ENCODE measurements around the gene CEACAM1. TPM values are rescaled to one million over a fixed set of nuclear protein-coding genes. Genes with fewer than 3 reads are reported as not detected.
A peak's percentile ranks its signal among the peaks of the same experiment; 100 is the strongest.
"Not testable (repeated sequence)": the region's sequence is repeated elsewhere in the genome, so short reads cannot be mapped to it uniquely, and the experiment has no call there.

CEACAM1 gene
- total RNA-seq, 1 experiment from 2014 or later = not detected

DNA sequence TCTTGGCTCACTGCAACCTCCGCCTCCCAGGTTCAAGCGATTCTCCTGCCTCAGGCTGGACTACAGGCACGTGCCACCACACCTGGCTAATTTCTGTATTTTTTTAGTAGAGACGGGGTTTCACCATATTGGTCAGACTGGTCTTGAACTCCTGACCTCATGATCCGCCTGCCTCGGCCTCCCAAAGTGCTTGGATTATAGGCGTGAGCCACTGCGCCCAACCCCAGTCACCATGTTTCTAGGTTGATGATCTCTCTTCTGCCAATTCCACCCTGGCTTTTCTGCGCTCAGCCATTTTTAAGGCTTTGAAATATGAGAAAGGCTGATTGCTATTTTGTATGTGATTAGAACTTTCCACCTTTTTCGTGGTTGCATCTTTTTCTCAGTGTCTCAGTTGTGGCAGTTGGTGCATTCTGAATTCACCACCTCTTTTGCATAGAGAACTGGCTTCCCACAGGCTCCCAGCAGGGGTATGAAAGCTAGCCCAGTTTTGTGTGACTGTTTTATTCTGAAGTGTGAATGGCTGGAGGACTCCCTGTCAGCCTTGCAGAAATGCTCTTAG, 15.5 kb downstream of the CEACAM1 start:
- no peak for DNase-seq (ENCODE audit: low read depth)

GRCh38 chr19:42512130-42512636, 16.1 kb downstream of the CEACAM1 start:
- no peak for DNase-seq (ENCODE audit: low read depth)

DNA sequence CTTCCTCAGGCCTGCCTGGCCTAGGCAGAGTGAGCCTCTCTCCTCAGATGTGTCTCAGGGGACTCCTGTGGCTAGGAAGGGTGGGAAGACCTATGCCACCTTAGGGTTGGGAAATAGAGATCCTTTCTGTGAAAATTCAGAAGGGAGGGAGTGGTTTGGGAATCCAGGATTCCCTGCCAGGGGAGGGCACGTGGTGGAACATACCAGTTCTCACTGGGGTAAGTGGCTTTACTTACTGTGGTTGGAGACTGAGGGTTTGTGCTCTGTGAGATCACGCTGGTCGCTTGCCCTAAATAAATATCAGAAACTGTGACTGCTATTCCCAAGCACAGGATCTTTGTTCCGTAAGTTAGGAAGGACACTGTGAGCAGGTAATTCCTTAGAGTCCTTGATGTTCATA, 16.9 kb downstream of the CEACAM1 start:
- no peak for DNase-seq (ENCODE audit: low read depth)

GRCh38 chr19:42508892-42509444, 19.3 kb downstream of the CEACAM1 start:
- no peak for DNase-seq (ENCODE audit: low read depth)

- no peak for DNase-seq (ENCODE audit: low read depth)
Measured at GRCh38 chr19:42505066-42505465, 23.2 kb downstream of the CEACAM1 start.

- DNase-seq (ENCODE audit: low read depth) = no peak
Measured at GRCh38 chr19:42501733-42502132, 26.5 kb downstream of the CEACAM1 start.

DNA sequence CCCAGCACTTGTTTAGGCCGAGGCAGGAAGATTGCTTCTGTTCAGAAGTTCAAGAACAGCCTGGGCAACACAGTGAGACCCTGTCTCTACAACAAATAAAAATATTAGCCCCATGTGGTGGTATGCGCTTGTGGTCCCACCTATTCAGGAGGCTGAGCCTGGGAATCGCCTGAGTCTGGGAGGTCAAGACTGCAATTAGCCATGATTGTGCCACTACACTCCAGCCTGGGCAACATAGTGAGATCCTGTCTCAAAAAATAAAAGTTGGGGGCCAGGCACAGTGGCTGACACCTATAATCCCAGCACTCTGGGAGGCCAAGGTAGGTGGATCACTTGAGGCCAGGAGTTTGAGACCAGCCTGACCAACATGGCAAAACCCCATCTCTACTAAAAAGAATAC, 27.0 kb downstream of the CEACAM1 start:
- DNase-seq (ENCODE audit: low read depth) = not testable (repeated sequence)

- DNase-seq (ENCODE audit: low read depth) = no peak
Measured at GRCh38 chr19:42498169-42498757, 30.0 kb downstream of the CEACAM1 start.

- DNase-seq (ENCODE audit: low read depth) = no peak
Measured at GRCh38 chr19:42497492-42498168, 30.7 kb downstream of the CEACAM1 start.

DNA sequence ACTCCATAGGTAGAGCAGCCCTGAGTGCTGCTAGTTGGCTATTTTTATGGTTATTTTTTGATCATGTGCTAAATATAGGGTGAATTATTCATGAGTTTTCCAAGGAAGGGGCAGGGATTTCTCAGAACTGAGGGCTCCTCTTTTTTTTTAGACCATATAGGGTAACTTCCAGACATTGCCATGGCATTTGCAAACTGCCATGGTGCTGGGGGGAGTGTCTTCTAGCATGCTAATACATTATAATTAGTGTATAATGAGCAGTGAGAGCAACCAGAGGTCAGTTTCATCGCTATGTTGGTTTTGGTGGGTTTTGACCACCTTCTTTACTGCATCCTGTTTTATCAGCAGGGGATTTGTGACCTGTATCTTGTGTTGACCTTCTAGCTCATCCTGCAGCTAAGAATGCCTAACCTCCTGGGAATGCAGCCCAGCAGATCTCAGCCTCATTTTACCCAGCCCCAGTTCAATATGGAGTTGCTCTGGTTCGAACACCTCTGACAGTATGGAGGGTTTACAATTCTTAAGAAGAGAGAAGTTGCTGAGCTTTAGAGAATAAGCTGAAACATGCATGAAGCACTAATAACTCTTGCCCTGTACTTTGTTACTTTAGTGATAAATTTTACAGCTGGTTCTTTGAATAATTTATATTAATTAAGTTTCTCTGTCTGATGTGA, 31.7 kb downstream of the CEACAM1 start:
- no peak for DNase-seq (ENCODE audit: low read depth)

GRCh38 chr19:42495663-42496062, 32.6 kb downstream of the CEACAM1 start:
- DNase-seq (ENCODE audit: low read depth) = no peak

DNA sequence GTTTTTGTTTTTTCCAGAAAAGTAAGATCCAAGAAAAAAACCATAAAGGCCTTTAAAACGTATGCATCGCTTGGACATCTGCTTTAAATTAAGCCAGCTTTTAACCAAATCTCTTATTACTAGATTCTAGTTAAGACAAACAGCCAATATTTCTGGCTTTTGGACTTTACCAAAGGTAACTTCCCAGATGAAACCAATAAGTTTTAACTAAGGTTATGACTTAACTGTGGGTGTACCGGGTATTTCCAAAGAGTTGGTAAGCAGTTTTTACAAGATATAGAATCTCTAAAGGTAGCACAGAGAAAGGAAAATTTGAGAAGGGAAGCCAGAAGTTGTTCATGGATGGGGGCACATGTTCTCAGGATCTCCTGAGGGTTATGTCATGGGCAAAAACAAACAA, 34.0 kb downstream of the CEACAM1 start:
- no peak for DNase-seq (ENCODE audit: low read depth)

DNA sequence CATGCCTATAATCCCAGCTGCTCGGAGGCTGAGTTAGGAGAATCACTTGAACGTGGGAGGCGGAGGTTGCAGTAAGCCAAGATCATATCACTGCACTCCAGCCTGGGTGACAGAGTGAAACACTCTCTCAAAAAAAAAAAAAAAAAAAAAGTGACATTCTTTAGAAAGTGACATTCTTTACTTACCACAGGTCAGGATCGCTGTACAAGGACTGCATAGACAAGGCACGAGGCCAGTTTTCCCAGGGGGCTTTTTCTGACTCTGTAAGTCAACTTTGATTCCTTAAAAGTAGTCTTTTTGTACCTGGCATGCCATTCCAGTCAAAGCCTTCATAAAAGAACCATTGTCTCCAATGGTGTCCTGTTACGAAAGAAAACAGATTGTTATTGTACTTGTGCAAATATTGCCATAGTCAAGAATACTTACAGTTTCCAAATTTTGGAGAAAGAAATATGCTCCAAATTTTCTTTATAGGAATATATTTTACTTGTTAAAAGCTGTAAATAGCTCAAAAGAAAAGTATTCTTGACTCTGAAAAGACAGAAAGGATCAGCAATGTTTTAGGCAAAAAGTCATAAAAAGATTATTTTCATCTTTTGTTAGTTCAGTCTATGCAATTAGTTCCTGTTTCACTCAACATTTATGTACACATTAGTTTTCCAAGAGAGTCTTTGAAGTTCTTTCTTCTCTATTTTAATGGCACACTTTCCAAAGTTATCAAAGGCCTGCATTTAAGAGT, 39.3 kb downstream of the CEACAM1 start:
- no peak for DNase-seq (ENCODE audit: low read depth)

GRCh38 chr19:42487798-42488178, 40.5 kb downstream of the CEACAM1 start:
- no peak for DNase-seq (ENCODE audit: low read depth)

DNA sequence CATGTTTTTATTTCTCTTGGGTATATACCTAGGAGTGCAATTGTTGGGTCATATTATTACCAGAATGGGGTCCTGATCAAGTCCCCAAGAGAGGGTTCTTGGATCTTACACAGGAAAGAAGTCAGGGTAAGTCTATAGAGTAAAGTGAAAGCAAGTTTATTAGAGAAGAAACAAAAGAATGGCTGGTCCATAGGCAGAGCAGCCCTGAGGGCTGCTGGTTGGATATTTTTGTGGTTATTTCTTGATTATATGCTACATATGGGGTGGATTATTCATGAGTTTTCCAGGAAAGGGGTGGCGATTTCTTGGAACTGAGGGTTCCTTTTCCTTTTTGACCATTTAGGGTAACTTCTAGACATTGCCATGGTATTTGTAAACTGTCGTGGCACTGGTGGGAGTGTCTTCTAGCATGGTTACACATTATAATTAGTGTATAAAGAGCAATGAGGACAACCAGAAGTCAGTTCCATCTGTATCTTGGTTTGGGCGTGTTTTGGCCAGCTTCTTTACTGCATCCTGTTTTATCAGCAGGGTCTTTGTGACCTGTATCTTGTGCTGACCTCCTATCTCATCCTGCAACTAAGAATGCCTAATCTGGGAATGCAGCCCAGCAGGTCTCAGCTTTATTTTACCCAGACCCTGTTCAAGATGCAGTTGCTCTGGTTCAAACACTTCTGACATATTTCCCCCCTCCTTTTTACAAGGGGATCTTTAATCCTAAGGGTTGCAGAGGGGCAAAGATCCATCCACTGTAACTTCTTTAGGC, 41.1 kb downstream of the CEACAM1 start:
- no peak for DNase-seq (ENCODE audit: low read depth)

GRCh38 chr19:42485036-42485435, 43.2 kb downstream of the CEACAM1 start:
- not testable (repeated sequence) for DNase-seq (ENCODE audit: low read depth)

DNA sequence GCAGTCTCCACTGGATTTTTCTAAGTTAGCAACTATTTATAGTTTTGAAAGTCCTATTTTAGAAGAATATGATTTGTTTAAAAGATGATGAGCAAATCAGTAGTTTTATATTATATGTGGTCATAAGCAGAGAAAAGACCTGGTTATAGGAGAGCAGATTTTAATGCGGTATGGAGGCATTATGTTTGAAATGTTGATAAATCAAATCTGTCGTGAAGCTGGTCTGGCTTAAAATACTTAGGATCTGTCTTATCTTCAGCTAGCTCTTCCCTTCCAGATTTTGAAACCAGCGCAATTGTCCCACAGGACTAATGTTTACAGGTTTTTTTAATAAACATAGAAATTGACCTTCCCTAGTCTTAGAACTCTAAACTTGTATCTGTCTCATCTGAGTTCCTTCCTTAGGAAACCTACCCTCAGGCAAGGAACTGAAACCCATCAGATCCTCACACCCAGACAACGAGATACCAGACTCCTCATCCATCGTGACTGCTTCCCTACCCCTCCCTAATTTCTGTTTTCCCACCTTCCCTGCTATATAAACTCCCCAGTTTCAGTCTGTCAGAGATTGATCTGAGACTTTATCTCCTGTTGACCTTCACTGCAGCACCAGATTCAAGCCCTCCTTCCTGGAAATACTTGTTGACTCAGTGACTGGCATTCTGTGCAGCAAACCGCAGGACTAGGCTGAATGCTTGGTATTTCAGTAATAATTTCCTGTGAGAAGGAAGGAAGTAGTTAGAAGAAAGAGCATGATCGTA, 47.8 kb downstream of the CEACAM1 start:
- DNase-seq (ENCODE audit: low read depth) = peak; percentile 63

DNA sequence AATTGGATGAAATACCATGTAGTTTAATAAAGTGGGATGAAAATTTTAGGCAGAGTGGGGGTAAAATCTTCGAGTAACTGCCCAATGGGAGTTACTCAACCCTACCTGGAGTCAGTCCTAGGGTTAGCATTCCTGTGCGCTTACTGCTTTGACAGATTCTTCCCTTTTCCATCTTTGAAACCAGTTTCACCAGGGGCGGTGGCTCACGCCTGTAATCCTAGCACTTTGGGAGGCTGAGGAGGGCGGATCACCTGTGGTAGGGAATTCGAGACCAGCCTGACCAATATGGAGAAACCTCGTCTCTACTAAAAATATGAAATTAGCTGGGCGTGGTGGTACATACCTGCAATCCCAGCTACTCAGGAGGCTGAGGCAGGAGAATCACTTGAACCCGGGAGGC, 48.5 kb downstream of the CEACAM1 start:
- no peak for DNase-seq (ENCODE audit: low read depth)

DNA sequence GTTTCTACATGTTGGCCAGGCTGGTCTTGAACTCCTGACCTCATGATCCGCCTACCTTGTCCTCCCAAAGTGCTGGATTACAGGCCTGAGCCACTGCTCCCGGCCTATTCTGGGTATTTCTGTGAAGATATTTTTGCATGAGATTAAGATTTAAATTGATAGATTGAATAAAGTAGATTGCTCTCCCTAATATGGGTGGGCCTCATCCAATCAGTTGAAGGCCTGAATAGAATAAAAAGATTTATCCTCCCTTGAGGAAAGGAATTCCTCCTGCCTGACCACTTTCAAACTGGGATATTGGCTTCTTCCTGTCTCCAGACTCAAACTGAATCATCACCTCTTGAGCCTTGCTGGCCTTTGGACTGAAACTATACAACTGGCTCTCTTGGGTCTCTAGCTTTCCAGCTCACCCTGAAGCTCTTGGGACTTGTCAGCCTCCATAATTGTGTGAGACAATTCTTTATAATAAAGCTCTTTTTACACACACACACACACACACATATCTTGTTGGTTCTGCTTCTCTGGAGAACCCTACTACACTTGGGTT, 49.4 kb downstream of the CEACAM1 start:
- DNase-seq (ENCODE audit: low read depth) = no peak

- no peak for DNase-seq (ENCODE audit: low read depth)
Measured at GRCh38 chr19:42477933-42478332, 50.3 kb downstream of the CEACAM1 start.

All from LHCN-M2 (cell line).